ENCODE results near the gene KCNK10.
A peak's percentile ranks its signal among the peaks of the same experiment; 100 is the strongest.

Gene KCNK10

GRCh38 chr14:88297306-88297705 lies 25.8 kb downstream of the KCNK10 start:
- TF ChIP-seq CTCF (IDR thresholded peaks at IDR 0.05; ENCODE audit: low read depth, low read length) = no peak
- H3K4me3 ChIP-seq (ENCODE audit: low read depth, low read length) = no peak overlapping the region
- H3K27me3 ChIP-seq (ENCODE audit: insufficient read depth, low read depth, severe bottlenecking) = peaks cover 3% of the 10 kb centered on the region
- DNase-seq = no peak
- no peak overlapping the region for H3K27ac ChIP-seq
- no peaks in the 10 kb centered on the region for H3K9me3 ChIP-seq (ENCODE audit: severe bottlenecking)
- no peaks in the 10 kb centered on the region for H3K36me3 ChIP-seq

GRCh38 chr14:88296351-88296750 lies 26.7 kb downstream of the KCNK10 start:
- no peaks in the 10 kb centered on the region for H3K36me3 ChIP-seq

GRCh38 chr14:88289996-88290395 lies 33.1 kb downstream of the KCNK10 start:
- TF ChIP-seq CTCF (IDR thresholded peaks at IDR 0.05; ENCODE audit: low read depth, low read length) = no peak
- peaks cover 19% of the 10 kb centered on the region for H3K27me3 ChIP-seq (ENCODE audit: insufficient read depth, low read depth, severe bottlenecking)
- no peak overlapping the region for H3K4me3 ChIP-seq (ENCODE audit: low read depth, low read length)

More at GRCh38 chr14:88296351-88296750, 26.7 kb downstream of the KCNK10 start:
- Histone ChIP-seq H3K27ac (no peak overlapping the region), H3K4me3 (ENCODE audit: low read depth, low read length) (no peak overlapping the region), H3K27me3 (ENCODE audit: insufficient read depth, low read depth, severe bottlenecking) (peaks cover 3% of the 10 kb centered on the region), H3K9me3 (ENCODE audit: severe bottlenecking) (no peaks in the 10 kb centered on the region)
- no peak for TF ChIP-seq CTCF (IDR thresholded peaks at IDR 0.05; ENCODE audit: low read depth, low read length)
- no peak for DNase-seq

GRCh38 chr14:88289234-88289633 lies 33.8 kb downstream of the KCNK10 start:
- H3K4me3 ChIP-seq (ENCODE audit: low read depth, low read length) = no peak overlapping the region
- peaks cover 15% of the 10 kb centered on the region for H3K27me3 ChIP-seq (ENCODE audit: insufficient read depth, low read depth, severe bottlenecking)
- H3K9me3 ChIP-seq (ENCODE audit: severe bottlenecking) = peaks cover 3% of the 10 kb centered on the region
- DNase-seq = no peak
- no peak overlapping the region for H3K27ac ChIP-seq
- TF ChIP-seq CTCF (IDR thresholded peaks at IDR 0.05; ENCODE audit: low read depth, low read length) = no peak
- H3K36me3 ChIP-seq = no peaks in the 10 kb centered on the region

More at GRCh38 chr14:88289996-88290395, 33.1 kb downstream of the KCNK10 start:
- peaks cover 3% of the 10 kb centered on the region for H3K9me3 ChIP-seq (ENCODE audit: severe bottlenecking)
- H3K27ac ChIP-seq = no peak overlapping the region
- peak; percentile 85 for DNase-seq
- no peaks in the 10 kb centered on the region for H3K36me3 ChIP-seq

- Histone ChIP-seq H3K27me3 (ENCODE audit: insufficient read depth, low read depth, severe bottlenecking) (peaks cover 15% of the 10 kb centered on the region), H3K9me3 (ENCODE audit: severe bottlenecking) (peaks cover 3% of the 10 kb centered on the region), H3K4me3 (ENCODE audit: low read depth, low read length) (no peak overlapping the region), H3K27ac (no peak overlapping the region), H3K36me3 (no peaks in the 10 kb centered on the region)
- TF ChIP-seq CTCF (IDR thresholded peaks at IDR 0.05; ENCODE audit: low read depth, low read length) = no peak
- DNase-seq = no peak
These were observed 36.8 kb downstream of the KCNK10 start for GRCh38 chr14:88286309-88286708.

GRCh38 chr14:88281447-88281846 lies 41.6 kb downstream of the KCNK10 start:
- Histone ChIP-seq H3K27ac (no peak overlapping the region), H3K36me3 (no peaks in the 10 kb centered on the region), H3K27me3 (ENCODE audit: insufficient read depth, low read depth, severe bottlenecking) (peaks cover 6% of the 10 kb centered on the region), H3K4me3 (ENCODE audit: low read depth, low read length) (no peak overlapping the region), H3K9me3 (ENCODE audit: severe bottlenecking) (no peaks in the 10 kb centered on the region)
- no peak for TF ChIP-seq CTCF (IDR thresholded peaks at IDR 0.05; ENCODE audit: low read depth, low read length)
- no peak for DNase-seq
